HCT116 (cell line): ENCODE measurements around the gene KLHL33. TPM values are rescaled to one million over a fixed set of nuclear protein-coding genes. Genes with fewer than 3 reads are reported as not detected.

Source experiments
- ATAC-seq: fragments of 200-7000 bp; cut with Tn5 transposase; 2 replicates; pipeline ENCODE4 v1.9.1; 2020; ENCODE audit warnings: mild to moderate bottlenecking, moderate library complexity
- BruUV-seq: library from RNA; stranded (reverse); fragments of 400-500 nt; replicated peaks from 2 replicates; lab custom pipeline; 2021; lab: Mats Ljungman, UMichigan
- CTCF ChIA-PET: fragments of 300-600 bp; sonication (Branson Sonifier 250); formaldehyde crosslinking; loops from one replicate; lab custom pipeline; 2021; ENCODE audit warnings: antibody characterized with exemption; lab: Charles Lee
- POLR2A ChIA-PET: fragments of 300-600, 350-600 bp; sonication (Branson Sonifier 250); formaldehyde crosslinking; loops from one replicate; lab custom pipeline; 2021; ENCODE audit warnings: antibody characterized with exemption; lab: Charles Lee
- RAD21 ChIA-PET, 2 experiments: fragments of 300-600 bp; sonication (Branson Sonifier 250); formaldehyde crosslinking; loops; one replicate each; lab custom pipeline; 2023; ENCODE audit warnings: low total read pairs in 2 of 2; ENCODE audit not compliant: uncharacterized antibody in 2 of 2, unreplicated experiment in 2 of 2, low non-redundant PET in 1 of 2; lab: Charles Lee
- DNase-seq: peaks from one replicate; pipeline ENCODE4 v3.0.0-alpha.2; 2010; ENCODE audit warnings: low read depth, low spot score
- H2AFZ ChIP-seq: fragments of 200-600 bp; shearing (Covaris generic), sonication (generic); 2 replicates; pipeline ENCODE4 v1.6.1; 2017; ENCODE audit warnings: low read depth, mixed run types, mixed read lengths, antibody characterized with exemption, low read length; ENCODE audit not compliant: poor library complexity, severe bottlenecking
- H3K27ac ChIP-seq: 2 replicates; pipeline ENCODE4 v1.5.1; 2012; ENCODE audit warnings: low read depth, low read length
- H3K27me3 ChIP-seq: fragments of 200-600 bp; sonication (generic); 2 replicates; pipeline ENCODE4 v1.6.1; 2016; ENCODE audit warnings: mixed run types, low read length, mixed read lengths; ENCODE audit not compliant: insufficient read depth
- H3K36me3 ChIP-seq, 2 experiments: fragments of 200-500 bp in 1 of 2; fragments of 200-600 bp in 1 of 2; sonication (Bioruptor generic) in 1 of 2; sonication (generic) in 1 of 2; 2 replicates each; pipeline versions ENCODE4 v1.5.1 to v1.6.1; 2014 to 2016; ENCODE audit warnings: low read length in 2 of 2, inconsistent platforms in 1 of 2, mixed read lengths in 1 of 2, mixed run types in 1 of 2; ENCODE audit not compliant: insufficient read depth in 2 of 2, control insufficient read depth in 1 of 2
- H3K4me1 ChIP-seq, 2 experiments: fragments of 200-600 bp in 1 of 2; sonication (generic) in 1 of 2; 2 replicates each; pipeline versions ENCODE4 v1.5.1 to v1.6.1; 2012 to 2017; ENCODE audit warnings: low read length in 2 of 2, inconsistent platforms in 1 of 2, mild to moderate bottlenecking in 1 of 2, mixed read lengths in 1 of 2, mixed run types in 1 of 2, moderate library complexity in 1 of 2; ENCODE audit not compliant: insufficient read depth in 2 of 2, control insufficient read depth in 1 of 2
- H3K4me2 ChIP-seq: fragments of 200-600 bp; sonication (generic); 2 replicates; pipeline ENCODE4 v1.6.1; 2017; ENCODE audit warnings: mixed run types, low read length, mixed read lengths
- H3K4me3 ChIP-seq, 2 experiments: fragments of 200-600 bp in 1 of 2; sonication (generic) in 1 of 2; replicated peaks in 1 of 2; 2 replicates each; pipeline ENCODE4 v1.5.1; 2011 to 2016; ENCODE audit warnings: low read length in 2 of 2, control low read depth in 1 of 2, low read depth in 1 of 2, mild to moderate bottlenecking in 1 of 2, mixed read lengths in 1 of 2, mixed run types in 1 of 2
- H3K79me2 ChIP-seq: fragments of 200-600 bp; sonication (generic); 2 replicates; pipeline ENCODE4 v1.6.1; 2017; ENCODE audit warnings: mild to moderate bottlenecking, mixed run types, low read length, moderate library complexity, mixed read lengths; ENCODE audit not compliant: insufficient read depth
- H3K9ac ChIP-seq: fragments of 200-600 bp; sonication (generic); 2 replicates; pipeline ENCODE4 v1.6.1; 2016; ENCODE audit warnings: low read length, mixed read lengths
- H3K9me2 ChIP-seq: fragments of 200-600 bp; sonication (generic), shearing (Covaris generic); 2 replicates; pipeline ENCODE4 v1.6.1; 2017; ENCODE audit warnings: mixed run types, mild to moderate bottlenecking, moderate library complexity; ENCODE audit not compliant: insufficient read depth
- H3K9me3 ChIP-seq, 2 experiments: fragments of 200-500 bp in 1 of 2; fragments of 200-600 bp in 1 of 2; sonication (Bioruptor generic) in 1 of 2; sonication (generic) in 1 of 2; 2 replicates each; pipeline ENCODE4 v1.6.1; 2014 to 2017; ENCODE audit warnings: low read length in 2 of 2, mixed read lengths in 2 of 2, inconsistent platforms in 1 of 2, low read depth in 1 of 2, mild to moderate bottlenecking in 1 of 2, mixed run types in 1 of 2, moderate library complexity in 1 of 2; ENCODE audit not compliant: control insufficient read depth in 1 of 2, insufficient read depth in 1 of 2
- H4K20me1 ChIP-seq: fragments of 200-600 bp; sonication (generic), shearing (Covaris generic); 2 replicates; pipeline ENCODE4 v1.6.1; 2017; ENCODE audit warnings: mixed run types, mild to moderate bottlenecking, moderate library complexity; ENCODE audit not compliant: insufficient read depth
- ATF3 ChIP-seq: IDR thresholded peaks from 2 replicates; pipeline ENCODE4 v1.6.1; 2012
- CBX3 ChIP-seq: IDR thresholded peaks from 2 replicates; pipeline ENCODE4 v1.6.1; 2012; ENCODE audit warnings: low read depth
- CEBPB ChIP-seq: IDR thresholded peaks from 2 replicates; pipeline ENCODE4 v1.6.1; 2012; ENCODE audit warnings: low read depth
- CTCF ChIP-seq, 3 experiments: fragments of 200-600 bp in 1 of 3; sonication (generic) in 1 of 3; IDR thresholded peaks in 2 of 3; conservative IDR thresholded peaks in 1 of 3; 2 replicates each; pipeline ENCODE4 v1.5.1; 2012 to 2017; ENCODE audit warnings: low read depth in 2 of 3, low read length in 2 of 3, antibody characterized with exemption in 1 of 3, borderline replicate concordance in 1 of 3, control low read depth in 1 of 3, mild to moderate bottlenecking in 1 of 3, mixed read lengths in 1 of 3, mixed run types in 1 of 3, moderate library complexity in 1 of 3; ENCODE audit not compliant: insufficient read depth in 1 of 3
- ELF1 ChIP-seq: IDR thresholded peaks from 2 replicates; pipeline ENCODE4 v1.6.1; 2012; ENCODE audit warnings: low read depth, borderline replicate concordance
- EZH2 ChIP-seq: fragments of 200-600 bp; sonication (generic); IDR thresholded peaks from 2 replicates; pipeline ENCODE4 v1.6.1; 2017; ENCODE audit warnings: antibody characterized with exemption, mixed run types
- FOSL1 ChIP-seq: IDR thresholded peaks from 2 replicates; pipeline ENCODE4 v1.6.1; 2012; ENCODE audit warnings: low read depth
- JUND ChIP-seq: IDR thresholded peaks from 2 replicates; pipeline ENCODE4 v1.6.1; 2012
- MAX ChIP-seq: IDR thresholded peaks from 2 replicates; pipeline ENCODE4 v1.6.1; 2012
- POLR2AphosphoS5 ChIP-seq: IDR thresholded peaks from 2 replicates; pipeline ENCODE4 v1.6.1; 2011; ENCODE audit warnings: mild to moderate bottlenecking, low read depth, low read length, moderate library complexity
- RAD21 ChIP-seq: IDR thresholded peaks from 2 replicates; pipeline ENCODE4 v1.6.1; 2012; ENCODE audit warnings: low read depth, mild to moderate bottlenecking
- SIN3A ChIP-seq: IDR thresholded peaks from 2 replicates; pipeline ENCODE4 v1.6.1; 2012; ENCODE audit warnings: low read depth
- SP1 ChIP-seq: IDR thresholded peaks from 2 replicates; pipeline ENCODE4 v1.6.1; 2012; ENCODE audit warnings: low read depth
- SRF ChIP-seq: IDR thresholded peaks from 2 replicates; pipeline ENCODE4 v1.6.1; 2012; ENCODE audit warnings: low read depth
- TCF7L2 ChIP-seq: IDR thresholded peaks from 2 replicates; pipeline ENCODE4 v1.7.0; 2011; ENCODE audit warnings: borderline replicate concordance, inconsistent platforms; ENCODE audit not compliant: insufficient read depth, insufficient read length; ENCODE audit errors: extremely low read depth
- YY1 ChIP-seq: IDR thresholded peaks from 2 replicates; pipeline ENCODE4 v1.6.1; 2011; ENCODE audit warnings: low read length, low read depth, moderate library complexity, mild to moderate bottlenecking; ENCODE audit not compliant: insufficient replicate concordance; ENCODE audit errors: extremely low read depth
- ZFX ChIP-seq: fragments of 450-650 bp; IDR thresholded peaks from 2 replicates; pipeline ENCODE4 v1.6.1; 2017
- ZNF274 ChIP-seq: fragments of 200-500 bp; sonication (Bioruptor generic); IDR thresholded peaks from 2 replicates; pipeline ENCODE4 v1.6.1; 2014; ENCODE audit warnings: mild to moderate bottlenecking, low read depth, low read length, inconsistent platforms
- intact Hi-C: fragments of 100-400 bp; cut with micrococcal nuclease; formaldehyde crosslinking; loops from 2 replicates; pipeline ENCODE4 v1.10.0; 2022
- total RNA-seq: library from RNA; stranded (reverse); gene quantifications from one replicate; pipeline ENCODE4 v1.2.1, GENCODE V29; 2021; ENCODE audit not compliant: unreplicated experiment

KLHL33 gene
- total RNA-seq, 1 experiment from 2014 or later = 0.05 TPM

- RAD21 ChIA-PET = no interaction called here
- DNase-seq (no peak), ATAC-seq (no peak)
- Histone ChIP-seq H3K27ac (no peak overlapping the region), H3K36me3 (peaks cover 36 to 58% of the 10 kb centered on the region in 2 experiments), H3K4me1 (peaks cover 10 to 14% of the 10 kb centered on the region in 2 experiments; a peak in 3 of 4 replicates), H2AFZ (no peak overlapping the region), H3K27me3 (no peaks in the 10 kb centered on the region), H3K9me3 (no peaks in the 10 kb centered on the region), H3K79me2 (peaks cover 55% of the 10 kb centered on the region), H3K9me2 (no peaks in the 10 kb centered on the region), H4K20me1 (no peaks in the 10 kb centered on the region), H3K4me3 (no peak overlapping the region), H3K4me2 (no peak overlapping the region), H3K9ac (no peak overlapping the region)
- CTCF ChIA-PET = interaction anchor here (1.1 kb wide), 1 partner anchor 13 kb away, joined by 4 read pairs; no protein-coding TSS in a partner anchor
- BruUV-seq = no TSS peak
- intact Hi-C loops = loop anchor here (5.0 kb wide), 1 partner anchor 145 kb away; no protein-coding TSS in a partner anchor
- TF ChIP-seq FOSL1 = no peak
- TF ChIP-seq POLR2AphosphoS5 = no peak
- TF ChIP-seq CBX3 = no peak
- no peak for TF ChIP-seq MAX
- no peak for TF ChIP-seq CEBPB
- no peak for TF ChIP-seq SP1
- no peak for TF ChIP-seq SRF
- no peak for TF ChIP-seq EZH2
- no peak for TF ChIP-seq TCF7L2
- no peak for TF ChIP-seq ELF1
- no peak for TF ChIP-seq YY1
- no peak for TF ChIP-seq JUND
- no peak for TF ChIP-seq ZFX
- no peak for TF ChIP-seq CTCF (IDR thresholded peaks at IDR 0.05 in 2 of 3, conservative IDR thresholded peaks at IDR 0.05 in 1 of 3; ENCODE audit: borderline replicate concordance in 1 of 3, insufficient read depth in 1 of 3, low read depth in 2 of 3, low read length in 2 of 3)
- no peak for TF ChIP-seq ATF3
- TF ChIP-seq RAD21 = no peak
- no peak for TF ChIP-seq ZNF274
- TF ChIP-seq SIN3A = no peak
- POLR2A ChIA-PET = interaction anchor here (0.9 to 1.2 kb wide), 3 partner anchors 11 to 57 kb away, joined by 3 to 4 read pairs (median 3); partner anchors contain the start of gene PIP4P1
Observed at GRCh38 chr14:20472536-20473169, 36.7 kb upstream of the KLHL33 start.
